Measurements from ENCODE around the gene SUGCT. TPM values are rescaled to one million over a fixed set of nuclear protein-coding genes. Genes with fewer than 3 reads are reported as not detected.

The SUGCT gene
- total and polyA plus RNA-seq, 2 of the 13 experiments (the other 11 are each of a cell fraction or from before 2014, with no cell fraction given): 10.1 to 22.2 TPM

DNA sequence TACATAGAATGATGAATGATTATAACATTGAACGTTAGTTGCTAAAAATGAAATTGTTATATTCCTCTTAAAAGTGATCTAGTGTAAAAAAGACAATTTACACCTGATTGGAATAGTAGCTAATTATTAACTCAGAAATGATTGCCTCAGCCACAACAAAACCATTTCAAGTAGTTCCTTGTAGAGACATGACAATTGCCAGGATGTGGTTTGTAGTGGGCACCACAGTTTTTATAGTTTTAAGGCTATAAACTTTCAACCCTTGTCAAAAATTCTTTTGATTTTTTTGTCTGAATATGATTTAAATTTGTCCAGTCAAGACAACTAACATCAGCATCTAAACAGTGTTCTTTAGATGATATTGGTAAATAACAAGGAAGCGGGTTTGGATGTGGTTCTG lies 145.2 kb downstream of the SUGCT start:
- 48% methylated on average over 2 of the region's 2 CpGs for WGBS (ENCODE audit: low lambda C conversion rate)
- FAIRE-seq (no peak), ATAC-seq (no peak), DNase-seq (ENCODE audit: low spot score) (no peak)
- intact Hi-C loops (cut with micrococcal nuclease; ENCODE audit: unreplicated experiment): no loop called here
- Histone ChIP-seq H3K4me2 (ENCODE audit: low read depth, low read length) (no peak overlapping the region), H3K4me1 (ENCODE audit: insufficient read depth, low read length) (no peaks in the 10 kb centered on the region), H3K9ac (ENCODE audit: insufficient read depth, low read depth, low read length) (no peak overlapping the region), H2AFZ (ENCODE audit: low read length) (no peak overlapping the region), H3K27ac (ENCODE audit: extremely low read length, insufficient read depth, low read length) (no peak overlapping the region), H3K79me2 (ENCODE audit: insufficient read depth, low read length) (no peaks in the 10 kb centered on the region), H3K4me3 (replicated peaks in 1 of 3; ENCODE audit: insufficient read depth in 1 of 3, low read depth in 2 of 3, low read length in 3 of 3) (no peak overlapping the region), H4K20me1 (ENCODE audit: insufficient read depth, low read length) (no peaks in the 10 kb centered on the region), H3K36me3 (replicated peaks in 1 of 2; ENCODE audit: control insufficient read depth in 1 of 2, insufficient read depth in 2 of 2, low read length in 2 of 2) (no peaks in the 10 kb centered on the region), H3K9me3 (ENCODE audit: low read length) (no peaks in the 10 kb centered on the region), H3K27me3 (ENCODE audit: control insufficient read depth in 1 of 2, insufficient read depth in 2 of 2, low read length in 2 of 2) (no peaks in the 10 kb centered on the region)
- ChIA-PET POLR2A (no interaction called here), CTCF (ENCODE audit: low intra/inter-chr PET ratio, low total read pairs) (no interaction called here)
- TF ChIP-seq GLI4 (CRISPR knock-in tag; IDR thresholded peaks at IDR 0.05; ENCODE audit: borderline replicate concordance) (no peak), AGO2 (optimal IDR thresholded peaks at IDR 0.05; ENCODE audit: low read depth, low read length) (no peak), GPN1 (CRISPR knock-in tag; IDR thresholded peaks at IDR 0.05; ENCODE audit: borderline replicate concordance) (no peak), SNAPC4 (CRISPR knock-in tag; IDR thresholded peaks at IDR 0.05) (no peak), HNRNPLL (IDR thresholded peaks at IDR 0.05; ENCODE audit: low read depth, low read length, poor library complexity, severe bottlenecking) (no peak), ZNF672 (CRISPR knock-in tag; IDR thresholded peaks at IDR 0.05) (no peak), CCAR2 (optimal IDR thresholded peaks at IDR 0.05; ENCODE audit: low read depth, low read length) (no peak), ZNF879 (CRISPR knock-in tag; IDR thresholded peaks at IDR 0.05) (no peak), FOXK2 (IDR thresholded peaks at IDR 0.05) (no peak), PHF21A (CRISPR knock-in tag; IDR thresholded peaks at IDR 0.05) (no peak), ZNF205 (CRISPR knock-in tag; IDR thresholded peaks at IDR 0.05) (no peak), ZNF317 (CRISPR knock-in tag; IDR thresholded peaks at IDR 0.05) (no peak), EHMT2 (IDR thresholded peaks at IDR 0.05; ENCODE audit: borderline replicate concordance, low read depth, low read length) (no peak), XBP1 (CRISPR knock-in tag; IDR thresholded peaks at IDR 0.05) (no peak), NPAS2 (CRISPR knock-in tag; IDR thresholded peaks at IDR 0.05; ENCODE audit: borderline replicate concordance) (no peak), REL (CRISPR knock-in tag; conservative IDR thresholded peaks at IDR 0.05) (no peak)
- in situ Hi-C loops (cut with HindIII; ENCODE audit: extremely low pct_ligation_motif_present, low pct_unique_long_range_greater_than_20kb): no loop called here
- no TSS peak for BruUV-seq (replicated peaks)
